HepG2 (cell line): ENCODE measurements around the gene ATP10D. TPM values are rescaled to one million over a fixed set of nuclear protein-coding genes. Genes with fewer than 3 reads are reported as not detected.

ENCODE experiments used
- ATAC-seq: fragments of 200-7000 bp; cut with Tn5 transposase; 3 replicates; pipeline ENCODE4 v1.9.1; 2020; ENCODE audit warnings: mild to moderate bottlenecking, moderate library complexity
- BruUV-seq: library from RNA; stranded (reverse); fragments of 400-500 nt; replicated peaks from 2 replicates; lab custom pipeline; 2021; lab: Mats Ljungman, UMichigan
- CTCF ChIA-PET: fragments of 300-600 bp; formaldehyde crosslinking; extraction: SDS; loops from one replicate; lab custom pipeline; 2021; ENCODE audit warnings: low total read pairs, inconsistent platforms, low intra/inter-chr PET ratio; lab: Yijun Ruan, JAX
- POLR2A ChIA-PET: fragments of 350-600 bp; sonication (Branson Sonifier 250); formaldehyde crosslinking; loops from one replicate; lab custom pipeline; 2020; ENCODE audit warnings: antibody characterized with exemption, inconsistent platforms; lab: Yijun Ruan, JAX
- DNase-seq: peaks from one replicate; pipeline ENCODE4 v3.0.0-alpha.2; 2015; ENCODE audit warnings: low spot score
- FAIRE-seq: peaks from 3 replicates; lab custom pipeline; 2011; peaks lifted over from hg19 to GRCh38; lab: Jason Lieb, UNC
- H2AFZ ChIP-seq: one replicate; pipeline ENCODE4 v1.6.1; 2011; ENCODE audit warnings: low read length, inconsistent platforms
- H3K27ac ChIP-seq: fragments of 300-600 bp; 3 replicates; pipeline ENCODE4 v1.8.0; 2011; ENCODE audit warnings: mixed run types, mild to moderate bottlenecking, mixed read lengths, low read length, inconsistent platforms; ENCODE audit not compliant: insufficient read depth; ENCODE audit errors: extremely low read length
- H3K27me3 ChIP-seq, 2 experiments: fragments of 200-600 bp in 1 of 2; 2 replicates in 1 of 2; 3 replicates in 1 of 2; pipeline versions ENCODE4 v1.6.0 to v1.8.0; 2011; ENCODE audit warnings: low read length in 2 of 2, mild to moderate bottlenecking in 2 of 2, moderate library complexity in 2 of 2, inconsistent platforms in 1 of 2; ENCODE audit not compliant: insufficient read depth in 2 of 2, control insufficient read depth in 1 of 2
- H3K36me3 ChIP-seq, 2 experiments: fragments of 200-600 bp in 1 of 2; replicated peaks in 1 of 2; 2 replicates in 1 of 2; 3 replicates in 1 of 2; pipeline versions ENCODE4 v1.5.1 to v1.8.0; 2011; ENCODE audit warnings: low read length in 2 of 2, inconsistent platforms in 1 of 2; ENCODE audit not compliant: insufficient read depth in 2 of 2, control insufficient read depth in 1 of 2
- H3K4me1 ChIP-seq: 2 replicates; pipeline ENCODE4 v1.5.1; 2012; ENCODE audit warnings: low read length, inconsistent platforms; ENCODE audit not compliant: insufficient read depth
- H3K4me2 ChIP-seq: 2 replicates; pipeline ENCODE4 v1.6.0; 2011; ENCODE audit warnings: low read depth, low read length, inconsistent platforms
- H3K4me3 ChIP-seq, 3 experiments: fragments of 200-600 bp in 1 of 3; sonication (generic), shearing (Covaris generic) in 1 of 3; replicated peaks in 1 of 3; 2 replicates each; pipeline ENCODE4 v1.5.1; 2011 to 2016; ENCODE audit warnings: low read length in 3 of 3, inconsistent platforms in 2 of 3, low read depth in 2 of 3, mild to moderate bottlenecking in 2 of 3, control low read depth in 1 of 3, mixed read lengths in 1 of 3; ENCODE audit not compliant: insufficient read depth in 1 of 3
- H3K79me2 ChIP-seq: one replicate; pipeline ENCODE4 v1.6.1; 2011; ENCODE audit warnings: low read length, inconsistent platforms; ENCODE audit not compliant: insufficient read depth
- H3K9ac ChIP-seq: 2 replicates; pipeline ENCODE4 v1.6.0; 2011; ENCODE audit warnings: mild to moderate bottlenecking, low read depth, low read length, inconsistent platforms; ENCODE audit not compliant: insufficient read depth
- H3K9me3 ChIP-seq: 2 replicates; pipeline ENCODE4 v1.5.1; 2012; ENCODE audit warnings: mild to moderate bottlenecking, low read length
- H4K20me1 ChIP-seq: 2 replicates; pipeline ENCODE4 v1.6.0; 2011; ENCODE audit warnings: inconsistent platforms, mild to moderate bottlenecking, low read length, moderate library complexity; ENCODE audit not compliant: insufficient read depth
- ADNP ChIP-seq: sonication (generic); formaldehyde crosslinking; IDR thresholded peaks from 2 replicates; pipeline ENCODE4 v1.4.0; 2020; ENCODE audit warnings: missing genetic modification reagents
- FIP1L1 ChIP-seq: fragments of 200-400 bp; formaldehyde crosslinking; IDR thresholded peaks from 2 replicates; pipeline ENCODE4 v1.6.1; 2018; ENCODE audit warnings: low read depth, mild to moderate bottlenecking, low read length, moderate library complexity, borderline replicate concordance; ENCODE audit not compliant: insufficient read depth
- HDAC6 ChIP-seq: fragments of 200-600 bp; sonication (generic); IDR thresholded peaks from 2 replicates; pipeline ENCODE4 v1.7.0; 2017; ENCODE audit warnings: mild to moderate bottlenecking, antibody characterized with exemption, low read length, low read depth
- MAFF ChIP-seq: IDR thresholded peaks from 2 replicates; pipeline ENCODE4 v1.6.1; 2011; ENCODE audit warnings: low read depth, low read length, improper control_type of control experiment
- RELA ChIP-seq: sonication (generic); formaldehyde crosslinking; IDR thresholded peaks from 2 replicates; pipeline ENCODE4 v1.4.0; 2020; ENCODE audit warnings: missing genetic modification reagents
- SALL1 ChIP-seq: sonication (generic); formaldehyde crosslinking; IDR thresholded peaks from 2 replicates; pipeline ENCODE4 v1.8.0; 2022; ENCODE audit warnings: mild to moderate bottlenecking, missing genetic modification reagents
- SMYD3 ChIP-seq: sonication (generic); formaldehyde crosslinking; IDR thresholded peaks from 2 replicates; pipeline ENCODE4 v1.8.1; 2023; ENCODE audit warnings: mild to moderate bottlenecking, missing genetic modification reagents
- TBX3 ChIP-seq: fragments of 450-650 bp; IDR thresholded peaks from 2 replicates; pipeline ENCODE4 v1.6.1; 2017; ENCODE audit warnings: antibody characterized with exemption, mild to moderate bottlenecking, inconsistent platforms, borderline replicate concordance
- ZFP36L2 ChIP-seq: sonication (generic); formaldehyde crosslinking; IDR thresholded peaks from 2 replicates; pipeline ENCODE4 v1.4.0; 2020; ENCODE audit warnings: missing genetic modification reagents
- ZKSCAN8 ChIP-seq: IDR thresholded peaks from 2 replicates; pipeline ENCODE4 v1.6.1; 2016; ENCODE audit warnings: borderline replicate concordance, missing genetic modification reagents, missing compliant biosample characterization
- ZNF224 ChIP-seq: sonication (generic); formaldehyde crosslinking; IDR thresholded peaks from 2 replicates; pipeline ENCODE4 v1.5.0; 2020; ENCODE audit warnings: mild to moderate bottlenecking, missing genetic modification reagents
- ZNF354B ChIP-seq: sonication (generic); formaldehyde crosslinking; IDR thresholded peaks from 2 replicates; pipeline ENCODE4 v1.8.0; 2022; ENCODE audit warnings: mild to moderate bottlenecking, missing genetic modification reagents
- ZSCAN22 ChIP-seq: sonication (generic); formaldehyde crosslinking; IDR thresholded peaks from 2 replicates; pipeline ENCODE4 v1.4.0; 2020; ENCODE audit warnings: mild to moderate bottlenecking, missing genetic modification reagents
- WGBS: methylation state at CpG from one replicate; pipeline ENCODE4 v1.1.6; 2017; ENCODE audit warnings: low lambda C conversion rate; 5-methylcytosine and 5-hydroxymethylcytosine counted together
- in situ Hi-C: cut with HindIII; loops from 2 replicates; pipeline ENCODE4 v1.10.0; 2017; ENCODE audit warnings: low pct_unique_long_range_greater_than_20kb; ENCODE audit not compliant: extremely low pct_ligation_motif_present
- intact Hi-C: fragments of 100-400 bp; cut with micrococcal nuclease; formaldehyde crosslinking; loops from one replicate; pipeline ENCODE4 v1.10.0; 2022; ENCODE audit not compliant: unreplicated experiment
- polyA plus RNA-seq, 8 experiments: library from polyadenylated mRNA; depleted of rRNA in 3 of 8; stranded (reverse) in 7 of 8; unstranded in 1 of 8; fragments of >200 nt; fragmentation: Illumina TruSeq in 4 of 8; extraction: Trizol in 4 of 8; gene quantifications; 2 replicates each; pipeline versions ENCODE4 v1.2.1 to v1.2.3, GENCODE V29; 2011 to 2016; ENCODE audit warnings: low read depth in 4 of 8, missing spikeins in 1 of 8, mixed read lengths in 1 of 8; ENCODE audit not compliant: insufficient read depth in 1 of 8
- total RNA-seq, 5 experiments: library from RNA; depleted of rRNA; stranded (reverse); fragments of >200 nt; fragmentation: Illumina TruSeq; extraction: Trizol; gene quantifications; 2 replicates each; pipeline ENCODE4 v1.2.3, GENCODE V29; 2016; ENCODE audit warnings: low read depth in 1 of 5

ATP10D gene
- total and polyA plus RNA-seq, 2 of the 13 experiments (the other 11 are each of a cell fraction or from before 2014, with no cell fraction given): 2.2 to 9.8 TPM

DNA sequence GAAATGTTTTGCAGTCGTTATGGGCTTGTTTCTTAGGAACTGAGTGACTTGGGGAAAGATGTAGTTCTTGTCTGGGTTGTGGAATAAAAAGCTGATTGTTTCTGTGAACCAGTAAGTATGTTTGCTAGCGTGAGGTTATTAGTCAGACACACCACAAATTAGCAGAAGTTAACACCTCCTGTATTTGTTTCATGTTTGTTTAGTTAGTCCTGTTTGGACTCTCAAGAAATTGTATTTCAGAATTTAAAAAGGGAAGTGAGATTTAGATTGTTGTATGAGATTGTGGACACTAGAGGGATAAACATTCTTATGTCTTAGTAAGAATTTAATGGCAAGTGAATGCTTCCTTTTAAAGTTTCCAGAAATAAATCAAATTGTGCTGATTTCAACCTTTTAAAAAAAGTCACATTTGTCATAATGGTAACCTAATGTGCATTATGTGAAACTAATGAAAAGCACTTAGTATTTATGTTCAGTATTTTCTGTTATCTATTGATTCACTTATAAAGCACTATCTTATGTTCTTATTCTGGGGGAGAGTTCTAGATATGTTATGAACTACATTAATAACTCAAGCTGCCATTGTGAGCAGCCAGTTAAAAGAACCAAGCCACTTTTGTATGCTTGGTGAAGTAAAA is 25.6 kb downstream of the ATP10D start:
- H3K27me3 ChIP-seq: no peaks in the 10 kb centered on the region
- in situ Hi-C loops: no loop called here
- ATAC-seq: no peak
- H3K4me1 ChIP-seq: no peaks in the 10 kb centered on the region
- H3K79me2 ChIP-seq: no peaks in the 10 kb centered on the region
- no TSS peak for BruUV-seq
- no peak overlapping the region for H3K4me3 ChIP-seq
- TF ChIP-seq MAFF (no peak), ZFP36L2 (no peak), FIP1L1 (no peak), ZNF354B (CRISPR knock-in tag) (no peak), ZKSCAN8 (CRISPR knock-in tag) (no peak), HDAC6 (no peak), TBX3 (no peak), SALL1 (CRISPR knock-in tag) (no peak), RELA (CRISPR knock-in tag) (no peak), ADNP (no peak), ZSCAN22 (CRISPR knock-in tag) (no peak), SMYD3 (no peak), ZNF224 (CRISPR knock-in tag) (no peak)
- TF ChIP-seq, all 625 proteins: peak for 0
- intact Hi-C loops: no loop called here
- Histone ChIP-seq H3K27ac (no peak overlapping the region), H3K9ac (no peak overlapping the region), H3K9me3 (no peaks in the 10 kb centered on the region), H3K4me2 (no peak overlapping the region), H3K36me3 (no peaks in the 10 kb centered on the region), H4K20me1 (no peaks in the 10 kb centered on the region), H2AFZ (no peak overlapping the region)
- no peak for DNase-seq
- CTCF ChIA-PET: no interaction called here
- no peak for FAIRE-seq
- POLR2A ChIA-PET: no interaction called here
- WGBS: 35% methylated on average over 2 of the region's 2 CpGs
